Liver (tissue), 2 donors: ENCODE results near the gene LTO1.

Source experiments
- HNF4A ChIP-seq, 2 donors: conservative IDR thresholded peaks; 2 replicates each; pipeline ENCODE4 v1.6.1; 2016; ENCODE audit warnings: antibody characterized with exemption in 2 of 2, mild to moderate bottlenecking in 2 of 2
- JUND ChIP-seq, 2 donors: IDR thresholded peaks; 2 replicates each; pipeline ENCODE4 v1.6.1; 2016; ENCODE audit warnings: antibody characterized with exemption in 2 of 2
- MAX ChIP-seq: IDR thresholded peaks from 2 replicates; pipeline ENCODE4 v1.6.1; 2016; ENCODE audit warnings: antibody characterized with exemption
- donor health status: healthy.

GRCh38 chr11:69691463-69691862 lies 16.3 kb upstream of the LTO1 start:
- TF ChIP-seq MAX (no peak), HNF4A (conservative IDR thresholded peaks at IDR 0.05) (no peak), JUND (IDR thresholded peaks at IDR 0.05) (no peak)
